HG03060 (cell line): ENCODE measurements around the gene BCKDHB.
"Not testable (repeated sequence)": the region's sequence is repeated elsewhere in the genome, so short reads cannot be mapped to it uniquely, and the experiment has no call there.

Experiments used
- ATAC-seq: cut with Tn5 transposase; IDR thresholded peaks from one replicate; pipeline ENCODE4 v1.9.1; 2021; ENCODE audit warnings: low read depth, moderate number of reproducible peaks; ENCODE audit not compliant: unreplicated experiment

Gene BCKDHB

GRCh38 chr6:80250391-80250997 is 144.0 kb downstream of the BCKDHB start:
- ATAC-seq: no peak

- ATAC-seq: no peak
These were observed 144.8 kb downstream of the BCKDHB start for GRCh38 chr6:80251321-80251720.

GRCh38 chr6:80254716-80255115 is 148.2 kb downstream of the BCKDHB start:
- no peak for ATAC-seq

- no peak for ATAC-seq
These were observed 150.2 kb downstream of the BCKDHB start for GRCh38 chr6:80256691-80257090.

GRCh38 chr6:80259118-80259517 is 152.6 kb downstream of the BCKDHB start:
- ATAC-seq: no peak

- ATAC-seq: no peak
These were observed 157.1 kb downstream of the BCKDHB start for GRCh38 chr6:80263585-80263984.

- ATAC-seq: no peak
These were observed 162.6 kb downstream of the BCKDHB start for GRCh38 chr6:80268865-80269730.

GRCh38 chr6:80271074-80271473 is 164.6 kb downstream of the BCKDHB start:
- no peak for ATAC-seq

- no peak for ATAC-seq
These were observed 166.5 kb downstream of the BCKDHB start for GRCh38 chr6:80272988-80273387.

GRCh38 chr6:80276861-80277260 is 170.4 kb downstream of the BCKDHB start:
- ATAC-seq: no peak

- no peak for ATAC-seq
These were observed 171.0 kb downstream of the BCKDHB start for GRCh38 chr6:80277501-80277900.

- ATAC-seq: no peak
These were observed 174.0 kb downstream of the BCKDHB start for GRCh38 chr6:80280262-80281010.

GRCh38 chr6:80282913-80283554 is 176.6 kb downstream of the BCKDHB start:
- ATAC-seq: no peak

GRCh38 chr6:80287112-80287511 is 180.6 kb downstream of the BCKDHB start:
- ATAC-seq: no peak

GRCh38 chr6:80287607-80288006 is 181.1 kb downstream of the BCKDHB start:
- ATAC-seq: no peak

GRCh38 chr6:80289727-80290126 is 183.3 kb downstream of the BCKDHB start:
- ATAC-seq: no peak

- ATAC-seq: not testable (repeated sequence)
These were observed 188.1 kb downstream of the BCKDHB start for GRCh38 chr6:80294531-80294930.

GRCh38 chr6:80302716-80303115 is 196.2 kb downstream of the BCKDHB start:
- ATAC-seq: no peak

- ATAC-seq: no peak
These were observed 197.5 kb downstream of the BCKDHB start for GRCh38 chr6:80304014-80304413.

- ATAC-seq: no peak
These were observed 208.1 kb downstream of the BCKDHB start for GRCh38 chr6:80314531-80314930.
